ENCODE data around the gene ADA. TPM values are rescaled to one million over a fixed set of nuclear protein-coding genes. Genes with fewer than 3 reads are reported as not detected.
"Not testable (repeated sequence)": the region's sequence is repeated elsewhere in the genome, so short reads cannot be mapped to it uniquely, and the experiment has no call there.

The ADA gene
- total RNA-seq, 2 donors from 2014 or later, result 6.3 to 16.7 TPM

DNA sequence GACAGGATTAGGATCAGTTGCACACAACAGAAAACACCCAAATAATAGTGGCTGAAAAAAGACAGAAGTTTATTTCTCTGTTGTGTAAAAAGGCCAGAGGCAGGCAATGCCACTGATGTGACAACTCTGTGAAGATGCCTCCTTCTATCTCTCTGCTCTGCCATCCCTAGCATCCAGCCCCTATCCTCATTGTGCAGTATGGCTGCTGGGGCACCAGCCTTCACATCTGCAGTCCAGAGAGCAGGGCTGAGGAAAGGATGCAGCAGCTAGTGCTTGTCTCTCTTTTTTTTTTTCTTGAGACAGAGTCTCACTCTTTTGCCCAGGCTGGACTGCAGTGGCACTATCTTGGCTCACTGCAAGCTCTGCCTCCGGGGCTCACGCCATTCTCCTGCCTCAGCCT is 6.4 kb upstream of the ADA start:
- no peak for TF ChIP-seq CTCF (IDR thresholded peaks at IDR 0.05)
- no peaks in the 10 kb centered on the region for H3K36me3 ChIP-seq
- peaks cover 0 to 5% of the 10 kb centered on the region in 2 donors for H3K4me1 ChIP-seq
- H3K27ac ChIP-seq, result no peak overlapping the region
- no peak for DNase-seq (ENCODE audit: low spot score)
- H3K4me3 ChIP-seq, result no peak overlapping the region
- H3K9me3 ChIP-seq, result no peaks in the 10 kb centered on the region
- H3K27me3 ChIP-seq, result no peaks in the 10 kb centered on the region

DNA sequence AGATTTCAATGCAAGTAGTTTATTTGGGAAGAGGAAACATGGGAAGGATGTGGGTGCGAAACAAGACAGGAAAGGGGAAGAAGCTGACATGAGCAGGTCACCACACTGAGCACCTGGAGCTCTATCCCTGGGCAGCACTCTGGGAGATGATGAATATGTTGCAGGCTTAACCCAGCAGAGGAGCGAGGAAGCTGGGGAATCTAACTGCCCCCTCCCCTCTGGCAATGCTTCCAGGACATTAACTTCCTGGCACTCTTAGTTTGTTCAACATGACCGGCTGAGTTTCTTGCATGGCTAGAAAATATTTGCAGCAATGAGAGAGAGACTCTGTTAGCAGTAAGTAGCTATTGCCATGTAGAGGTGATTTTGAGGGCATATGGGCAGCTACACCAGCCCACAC is 4.9 kb upstream of the ADA start:
- Histone ChIP-seq H3K4me3 (no peak overlapping the region), H3K36me3 (no peaks in the 10 kb centered on the region), H3K4me1 (peaks cover 0 to 7% of the 10 kb centered on the region in 2 donors), H3K9me3 (no peaks in the 10 kb centered on the region), H3K27ac (no peak overlapping the region), H3K27me3 (no peaks in the 10 kb centered on the region)
- no peak for TF ChIP-seq CTCF (IDR thresholded peaks at IDR 0.05)
- no peak for DNase-seq (ENCODE audit: low spot score)

GRCh38 chr20:44654210-44654609 is 2.7 kb upstream of the ADA start:
- not testable (repeated sequence) for H3K36me3 ChIP-seq; H3K4me3 ChIP-seq; H3K27ac ChIP-seq; H3K27me3 ChIP-seq; H3K9me3 ChIP-seq; DNase-seq (ENCODE audit: low spot score)
- H3K4me1 ChIP-seq, result peaks cover 0 to 26% of the 10 kb centered on the region in 2 donors

DNA sequence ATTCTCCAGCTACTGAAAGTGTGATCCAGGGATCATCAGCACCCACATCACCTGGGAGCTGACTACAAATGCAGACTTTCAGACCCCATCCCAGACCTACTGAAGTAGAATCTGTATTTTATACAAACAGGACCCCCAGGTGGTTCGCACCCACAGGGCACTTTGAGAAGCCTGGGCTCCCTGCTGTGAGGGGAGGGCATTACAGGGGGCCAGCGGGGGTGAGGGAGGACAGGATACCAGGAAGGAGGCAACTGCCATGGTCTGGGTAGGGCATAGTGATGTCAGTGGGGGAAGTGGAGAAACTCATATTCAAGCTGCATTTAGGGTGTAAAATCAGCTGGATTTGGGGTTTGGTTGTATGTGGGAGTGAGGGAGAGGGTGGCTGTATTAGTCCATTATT is 2.0 kb upstream of the ADA start:
- no peak for TF ChIP-seq CTCF (IDR thresholded peaks at IDR 0.05)
- no peaks in the 10 kb centered on the region for H3K27me3 ChIP-seq
- no peak overlapping the region for H3K4me3 ChIP-seq
- H3K27ac ChIP-seq, result no peak overlapping the region
- peaks cover 0 to 33% of the 10 kb centered on the region in 2 donors for H3K4me1 ChIP-seq
- DNase-seq (ENCODE audit: low spot score), result no peak
- no peaks in the 10 kb centered on the region for H3K36me3 ChIP-seq
- no peaks in the 10 kb centered on the region for H3K9me3 ChIP-seq

GRCh38 chr20:44651434-44651683 is 140 bp downstream of the ADA start:
- Histone ChIP-seq H3K27me3 (no peaks in the 10 kb centered on the region), H3K36me3 (no peaks in the 10 kb centered on the region), H3K9me3 (no peaks in the 10 kb centered on the region), H3K4me3 (peak overlapping the region; percentile 70 to 85), H3K4me1 (peaks cover 0 to 49% of the 10 kb centered on the region in 2 donors), H3K27ac (peak overlapping the region; percentile 85 to 87)
- DNase-seq (ENCODE audit: low spot score), result no peak
- TF ChIP-seq CTCF (IDR thresholded peaks at IDR 0.05), result no peak

DNA sequence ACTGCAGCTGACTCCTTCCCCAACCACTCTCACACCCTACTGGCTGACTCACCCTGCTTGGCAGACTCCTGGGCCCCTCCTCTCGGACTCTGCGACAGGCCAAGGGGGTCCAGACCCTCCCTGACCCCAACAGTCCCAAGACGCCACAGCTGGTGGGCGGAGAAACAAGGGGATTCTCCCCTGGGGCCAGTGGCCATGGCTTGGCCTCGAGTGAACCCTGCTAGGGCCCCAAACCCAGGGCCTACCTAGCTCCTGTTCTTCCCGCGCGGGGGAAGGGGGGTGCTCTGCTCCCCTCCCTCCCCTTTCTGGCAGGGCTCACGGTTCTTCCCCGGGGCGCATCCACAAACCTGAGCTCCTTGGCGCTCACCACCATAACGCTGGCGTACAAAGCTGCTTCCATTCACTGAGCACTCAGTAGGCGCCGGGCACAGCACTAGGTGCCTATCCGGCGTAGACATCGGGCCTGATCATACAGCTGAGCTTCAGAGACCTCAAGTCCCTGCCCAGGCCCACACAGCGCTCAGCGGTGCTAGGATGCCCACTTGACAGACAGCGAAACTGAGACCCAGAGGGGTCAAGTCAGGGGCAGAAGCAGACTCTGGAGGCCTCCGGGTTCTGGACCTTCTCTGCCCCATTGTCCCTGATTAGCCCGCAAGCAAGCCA is 597 bp downstream of the ADA start:
- Histone ChIP-seq H3K4me3 (peak overlapping the region; percentile 70 to 85), H3K27ac (peak overlapping the region; percentile 85 to 87), H3K4me1 (peaks cover 0 to 54% of the 10 kb centered on the region in 2 donors), H3K27me3 (no peaks in the 10 kb centered on the region), H3K9me3 (no peaks in the 10 kb centered on the region), H3K36me3 (no peaks in the 10 kb centered on the region)
- TF ChIP-seq CTCF (IDR thresholded peaks at IDR 0.05), result no peak
- DNase-seq (ENCODE audit: low spot score), result no peak
